Ishikawa (cell line): ENCODE data around the gene TTC4.

Experiments
- CEBPB ChIP-seq: IDR thresholded peaks from 2 replicates; pipeline ENCODE4 v1.6.1; 2012
- CREB1 ChIP-seq: IDR thresholded peaks from 2 replicates; pipeline ENCODE4 v1.6.1; 2012; ENCODE audit warnings: low read depth
- EGR1 ChIP-seq: IDR thresholded peaks from 2 replicates; pipeline ENCODE4 v1.6.1; 2012
- EP300 ChIP-seq: IDR thresholded peaks from 2 replicates; pipeline ENCODE4 v1.6.1; 2012; ENCODE audit warnings: borderline replicate concordance
- FOXM1 ChIP-seq: IDR thresholded peaks from 2 replicates; pipeline ENCODE4 v1.6.1; 2012; ENCODE audit warnings: low read depth, borderline replicate concordance
- MAX ChIP-seq: IDR thresholded peaks from 2 replicates; pipeline ENCODE4 v1.6.1; 2012
- NFIC ChIP-seq: IDR thresholded peaks from 2 replicates; pipeline ENCODE4 v1.6.1; 2012
- RAD21 ChIP-seq: IDR thresholded peaks from 2 replicates; pipeline ENCODE4 v1.6.1; 2012; ENCODE audit warnings: low read depth
- REST ChIP-seq: IDR thresholded peaks from 2 replicates; pipeline ENCODE4 v1.6.1; 2012; ENCODE audit warnings: low read depth, mild to moderate bottlenecking
- TAF1 ChIP-seq: IDR thresholded peaks from 2 replicates; pipeline ENCODE4 v1.6.1; 2012; ENCODE audit warnings: low read depth, mild to moderate bottlenecking
- TCF12 ChIP-seq: IDR thresholded peaks from 2 replicates; pipeline ENCODE4 v1.6.1; 2012; ENCODE audit warnings: low read depth
- TEAD4 ChIP-seq: IDR thresholded peaks from 2 replicates; pipeline ENCODE4 v1.6.1; 2012
- USF1 ChIP-seq: IDR thresholded peaks from 2 replicates; pipeline ENCODE4 v1.6.1; 2012
- YY1 ChIP-seq: IDR thresholded peaks from 2 replicates; pipeline ENCODE4 v1.6.1; 2012; ENCODE audit warnings: low read depth
- ZBTB7A ChIP-seq: IDR thresholded peaks from 2 replicates; pipeline ENCODE4 v1.6.1; 2012; ENCODE audit warnings: low read depth

Gene TTC4

GRCh38 chr1:54764133-54764921, 48.7 kb downstream of the TTC4 start, which contains the start of gene PARS2:
TSS of gene PARS2 (minus strand) at chr1:54764523. CDS start at chr1:54759161, 5,362 bp downstream.
- TF ChIP-seq RAD21, result no peak
- TF ChIP-seq TAF1, result peak; percentile 74
- TF ChIP-seq TEAD4, result no peak
- TF ChIP-seq CREB1, result peak; percentile 34; the same call in 1 of the 2 replicates
- peak; percentile 67 for TF ChIP-seq EGR1
- TF ChIP-seq ZBTB7A, result peak; percentile 82
- TF ChIP-seq MAX, result peak; percentile 82

GRCh38 chr1:54764922-54765561, 49.4 kb downstream of the TTC4 start:
- TF ChIP-seq CEBPB (no peak), REST (no peak), NFIC (no peak), TCF12 (no peak), EP300 (no peak), EGR1 (no peak), USF1 (no peak), ZBTB7A (no peak), FOXM1 (no peak), CREB1 (no peak), TEAD4 (no peak), MAX (no peak), TAF1 (no peak), YY1 (no peak), RAD21 (no peak)

- TF ChIP-seq EP300, result no peak
- TF ChIP-seq ZBTB7A, result no peak
- TF ChIP-seq USF1, result no peak
- no peak for TF ChIP-seq TAF1
- no peak for TF ChIP-seq MAX
- TF ChIP-seq CEBPB, result no peak
- no peak for TF ChIP-seq REST
These were observed 51.1 kb downstream of the TTC4 start for GRCh38 chr1:54766726-54767125.

GRCh38 chr1:54767526-54767925, 51.9 kb downstream of the TTC4 start:
- TF ChIP-seq YY1, result no peak
- TF ChIP-seq CREB1, result no peak

- no peak for TF ChIP-seq REST
- no peak for TF ChIP-seq EP300
- TF ChIP-seq MAX, result no peak
- peak; percentile 47 for TF ChIP-seq RAD21
- no peak for TF ChIP-seq ZBTB7A
- TF ChIP-seq CEBPB, result no peak
- TF ChIP-seq TAF1, result no peak
- no peak for TF ChIP-seq NFIC
These were observed 52.4 kb downstream of the TTC4 start for GRCh38 chr1:54768093-54768492.
